CD4-positive, alpha-beta T cell (primary cell): ENCODE data around the gene TRIM72. TPM values are rescaled to one million over a fixed set of nuclear protein-coding genes. Genes with fewer than 3 reads are reported as not detected.

Source experiments
- ATAC-seq: fragments of 200-7000 bp; cut with Tn5 transposase; one replicate; pipeline ENCODE4 v1.10.0; 2022; ENCODE audit warnings: mild to moderate bottlenecking; ENCODE audit not compliant: poor library complexity
- CTCF ChIA-PET: fragments of 350-600 bp; sonication (Branson Sonifier 250); formaldehyde crosslinking; loops from one replicate; lab custom pipeline; 2021; ENCODE audit warnings: antibody characterized with exemption, inconsistent platforms; lab: Charles Lee
- POLR2A ChIA-PET: fragments of 350-600 bp; sonication (Branson Sonifier 250); formaldehyde crosslinking; loops from one replicate; lab custom pipeline; 2021; ENCODE audit warnings: antibody characterized with exemption, inconsistent platforms; lab: Charles Lee
- DNase-seq, 14 experiments: peaks; one replicate each; pipeline ENCODE4 v3.0.0-alpha.2; 2013 to 2020; ENCODE audit warnings: mixed read lengths in 2 of 14
- H3K27ac ChIP-seq, 2 donors: one replicate each; pipeline versions ENCODE4 v1.5.1 to v1.7.0; 2013; ENCODE audit warnings: low read length in 2 of 2, low read depth in 1 of 2, mild to moderate bottlenecking in 1 of 2
- H3K27me3 ChIP-seq, 2 experiments: 1 replicate in 1 of 2; 2 replicates in 1 of 2; pipeline versions ENCODE4 v1.6.1 to v1.7.0; 2013; ENCODE audit warnings: low read length in 2 of 2, control low read depth in 1 of 2, mild to moderate bottlenecking in 1 of 2, moderate library complexity in 1 of 2; ENCODE audit not compliant: insufficient read depth in 2 of 2, control insufficient read depth in 1 of 2
- H3K36me3 ChIP-seq: one replicate; pipeline ENCODE4 v1.6.1; 2013; ENCODE audit warnings: low read length, control low read depth; ENCODE audit not compliant: insufficient read depth
- H3K4me1 ChIP-seq: one replicate; pipeline ENCODE4 v1.6.1; 2013; ENCODE audit warnings: low read length, control low read depth; ENCODE audit not compliant: insufficient read depth
- H3K4me3 ChIP-seq: one replicate; pipeline ENCODE4 v1.5.1; 2013; ENCODE audit warnings: mild to moderate bottlenecking, low read length, moderate library complexity
- H3K9me3 ChIP-seq, 2 experiments: 1 replicate in 1 of 2; 2 replicates in 1 of 2; pipeline versions ENCODE4 v1.6.1 to v1.7.0; 2013; ENCODE audit warnings: low read length in 2 of 2, mild to moderate bottlenecking in 2 of 2, control low read depth in 1 of 2, moderate library complexity in 1 of 2; ENCODE audit not compliant: control insufficient read depth in 1 of 2, insufficient read depth in 1 of 2
- H3K27ac Mint-ChIP-seq: one replicate; pipeline ENCODE4 v1.8.0; 2020; ENCODE audit warnings: mixed read lengths
- H3K27me3 Mint-ChIP-seq: one replicate; pipeline ENCODE4 v1.8.0; 2021; ENCODE audit warnings: mixed read lengths
- H3K36me3 Mint-ChIP-seq: one replicate; pipeline ENCODE4 v1.8.0; 2021; ENCODE audit warnings: low read depth, mixed read lengths
- H3K4me1 Mint-ChIP-seq: one replicate; pipeline ENCODE4 v1.8.0; 2021; ENCODE audit warnings: low read depth, mixed read lengths
- H3K4me3 Mint-ChIP-seq: one replicate; pipeline ENCODE4 v1.8.0; 2020; ENCODE audit warnings: mild to moderate bottlenecking, mixed read lengths
- H3K9me3 Mint-ChIP-seq: one replicate; pipeline ENCODE4 v1.8.0; 2020; ENCODE audit warnings: mixed read lengths
- intact Hi-C, 2 experiments: fragments of 100-400 bp; cut with DNase I in 1 of 2; cut with micrococcal nuclease in 1 of 2; formaldehyde crosslinking; loops; one replicate each; pipeline versions ENCODE4 v1.15.1 to v1.9.0; 2023 to 2025; cut with DNase I, micrococcal nuclease
- total RNA-seq, 174 experiments: library from RNA in 2 of 174; stranded (reverse) in 2 of 174; gene quantifications; one replicate each; pipeline ENCODE4 v1.2.3 and lab custom pipeline; 2021 to 2026
- TF ChIP-seq, protein P1 (sequence below): fragments of 200-600 bp; IDR thresholded peaks from one replicate; pipeline ENCODE4 v1.8.0; 2022; ENCODE audit warnings: antibody characterized with exemption, mild to moderate bottlenecking

The TRIM72 gene
- total RNA-seq, 2 experiments from 2014 or later = 0.17 TPM; not detected in 1

- Mint-ChIP-seq H3K9me3 (no peaks in the 10 kb centered on the region), H3K4me3 (no peak overlapping the region), H3K27me3 (no peaks in the 10 kb centered on the region), H3K27ac (no peak overlapping the region), H3K36me3 (no peaks in the 10 kb centered on the region), H3K4me1 (no peaks in the 10 kb centered on the region)
- ATAC-seq (no peak), DNase-seq (no peak)
- Histone ChIP-seq H3K27me3 (no peaks in the 10 kb centered on the region), H3K36me3 (no peaks in the 10 kb centered on the region), H3K4me3 (no peak overlapping the region), H3K9me3 (no peaks in the 10 kb centered on the region), H3K4me1 (peaks cover 6% of the 10 kb centered on the region), H3K27ac (no peak overlapping the region)
- POLR2A ChIA-PET = no interaction called here
- intact Hi-C loops = no loop called here
- CTCF ChIA-PET = no interaction called here
- TF ChIP-seq, protein P1, sequence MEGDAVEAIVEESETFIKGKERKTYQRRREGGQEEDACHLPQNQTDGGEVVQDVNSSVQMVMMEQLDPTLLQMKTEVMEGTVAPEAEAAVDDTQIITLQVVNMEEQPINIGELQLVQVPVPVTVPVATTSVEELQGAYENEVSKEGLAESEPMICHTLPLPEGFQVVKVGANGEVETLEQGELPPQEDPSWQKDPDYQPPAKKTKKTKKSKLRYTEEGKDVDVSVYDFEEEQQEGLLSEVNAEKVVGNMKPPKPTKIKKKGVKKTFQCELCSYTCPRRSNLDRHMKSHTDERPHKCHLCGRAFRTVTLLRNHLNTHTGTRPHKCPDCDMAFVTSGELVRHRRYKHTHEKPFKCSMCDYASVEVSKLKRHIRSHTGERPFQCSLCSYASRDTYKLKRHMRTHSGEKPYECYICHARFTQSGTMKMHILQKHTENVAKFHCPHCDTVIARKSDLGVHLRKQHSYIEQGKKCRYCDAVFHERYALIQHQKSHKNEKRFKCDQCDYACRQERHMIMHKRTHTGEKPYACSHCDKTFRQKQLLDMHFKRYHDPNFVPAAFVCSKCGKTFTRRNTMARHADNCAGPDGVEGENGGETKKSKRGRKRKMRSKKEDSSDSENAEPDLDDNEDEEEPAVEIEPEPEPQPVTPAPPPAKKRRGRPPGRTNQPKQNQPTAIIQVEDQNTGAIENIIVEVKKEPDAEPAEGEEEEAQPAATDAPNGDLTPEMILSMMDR = no peak
Measured at GRCh38 chr16:31251435-31251834, 37.5 kb downstream of the TRIM72 start.

GRCh38 chr16:31253642-31254045 lies 39.7 kb downstream of the TRIM72 start:
- DNase-seq (peak in 3 of 14 experiments; percentile 33 to 62 (median 53)), ATAC-seq (no peak)
- TF ChIP-seq, protein P1 = no peak
- Mint-ChIP-seq H3K27ac (no peak overlapping the region), H3K9me3 (no peaks in the 10 kb centered on the region), H3K4me3 (no peak overlapping the region), H3K4me1 (no peaks in the 10 kb centered on the region), H3K27me3 (no peaks in the 10 kb centered on the region), H3K36me3 (no peaks in the 10 kb centered on the region)
- Histone ChIP-seq H3K27me3 (no peaks in the 10 kb centered on the region), H3K4me3 (no peak overlapping the region), H3K27ac (no peak overlapping the region), H3K36me3 (no peaks in the 10 kb centered on the region), H3K4me1 (peaks cover 6% of the 10 kb centered on the region), H3K9me3 (no peaks in the 10 kb centered on the region)
- POLR2A ChIA-PET = no interaction called here
- CTCF ChIA-PET = no interaction called here
- intact Hi-C loops = no loop called here

GRCh38 chr16:31256466-31256865 lies 42.5 kb downstream of the TRIM72 start:
- no peaks in the 10 kb centered on the region for H3K36me3 ChIP-seq
- ChIA-PET CTCF (interaction anchor here (0.7 kb wide), 1 partner anchor 16 kb away, joined by 3 read pairs; no protein-coding TSS in a partner anchor), POLR2A (no interaction called here)
- TF ChIP-seq, protein P1 = no peak
- peaks cover 14% of the 10 kb centered on the region for H3K4me1 Mint-ChIP-seq
- H3K9me3 ChIP-seq = no peaks in the 10 kb centered on the region
- DNase-seq (no peak), ATAC-seq (no peak)
- no peak overlapping the region for H3K4me3 ChIP-seq
- no peak overlapping the region for H3K27ac ChIP-seq
- H3K36me3 Mint-ChIP-seq = no peaks in the 10 kb centered on the region
- no peaks in the 10 kb centered on the region for H3K9me3 Mint-ChIP-seq
- H3K27me3 Mint-ChIP-seq = peaks cover 10% of the 10 kb centered on the region
- peaks cover 21% of the 10 kb centered on the region for H3K4me1 ChIP-seq
- intact Hi-C loops = no loop called here
- H3K4me3 Mint-ChIP-seq = no peak overlapping the region
- H3K27ac Mint-ChIP-seq = no peak overlapping the region
- no peaks in the 10 kb centered on the region for H3K27me3 ChIP-seq
